Measurements from ENCODE around the gene PHF2. TPM values are rescaled to one million over a fixed set of nuclear protein-coding genes. Genes with fewer than 3 reads are reported as not detected.

Gene PHF2
- total and polyA plus RNA-seq, 2 of the 4 experiments (the other 2 are of a cell fraction), result 5.9 to 9.5 TPM

GRCh38 chr9:93595861-93596365, 19.5 kb downstream of the PHF2 start:
- Histone ChIP-seq H3K4me3 (ENCODE audit: insufficient read depth, low read depth, low read length) (no peak overlapping the region), H3K9ac (ENCODE audit: low read depth, low read length) (no peak overlapping the region), H2AK9ac (replicated peaks; ENCODE audit: low read depth, low read length, poor library complexity) (no peak overlapping the region), H3K18ac (ENCODE audit: low read depth, low read length) (no peak overlapping the region), H3K23ac (ENCODE audit: low read depth, low read length) (no peak overlapping the region), H3K27me3 (ENCODE audit: control insufficient read depth, insufficient read depth, low read length) (no peaks in the 10 kb centered on the region), H2BK20ac (ENCODE audit: low read depth, low read length) (no peak overlapping the region), H3K4ac (ENCODE audit: low read depth, low read length) (no peak overlapping the region), H3K4me1 (ENCODE audit: control insufficient read depth, insufficient read depth, low read length) (no peaks in the 10 kb centered on the region), H4K5ac (ENCODE audit: low read depth, low read length) (no peak overlapping the region), H2BK5ac (ENCODE audit: low read depth, low read length, poor library complexity, severe bottlenecking) (no peak overlapping the region), H3K56ac (ENCODE audit: extremely low read depth, insufficient read depth, low read length) (no peak overlapping the region), H2BK15ac (ENCODE audit: low read depth, low read length) (no peak overlapping the region), H2AFZ (replicated peaks; ENCODE audit: low read length, poor library complexity) (no peak overlapping the region), H3K27ac (ENCODE audit: insufficient read depth, low read length) (no peak overlapping the region), H3K79me1 (ENCODE audit: low read depth in 1 of 2, low read length in 2 of 2) (peaks cover 40 to 90% of the 10 kb centered on the region in 2 experiments), H2AK5ac (ENCODE audit: low read depth, low read length) (no peak overlapping the region), H4K8ac (ENCODE audit: low read depth in 2 of 2, low read length in 2 of 2) (no peak overlapping the region), H3K14ac (replicated peaks; ENCODE audit: low read depth, low read length) (no peak overlapping the region), H4K20me1 (ENCODE audit: insufficient read depth, low read length) (peaks cover 74% of the 10 kb centered on the region), H4K91ac (ENCODE audit: insufficient read depth, low read depth, low read length) (no peak overlapping the region), H2BK120ac (ENCODE audit: low read depth, low read length) (no peak overlapping the region), H3K9me1 (ENCODE audit: insufficient read depth, low read length) (peaks cover 32% of the 10 kb centered on the region), H3K36me3 (ENCODE audit: control insufficient read depth, insufficient read depth, low read length) (no peaks in the 10 kb centered on the region), H3K9me3 (ENCODE audit: control insufficient read depth, insufficient read depth, low read length) (no peaks in the 10 kb centered on the region), H3K4me2 (ENCODE audit: low read depth, low read length) (no peak overlapping the region)
- ATAC-seq (ENCODE audit: low read depth) (no peak), DNase-seq (no peak)
- in situ Hi-C loops (cut with MboI; ENCODE audit: low sequenced_read_pairs), result no loop called here
- BruUV-seq (replicated peaks), result no TSS peak
- intact Hi-C loops (cut with micrococcal nuclease), result no loop called here
- ChIA-PET CTCF (no interaction called here), POLR2A (ENCODE audit: unreplicated experiment) (no interaction called here)
- WGBS, 2 experiments (ENCODE audit: extremely low coverage in 2 of 2, insufficient read length in 1 of 2), result no CpG with 5 or more reads among the region's 5 CpGs
- dilution Hi-C loops (cut with HindIII; ENCODE audit: low sequenced_read_pairs, unreplicated experiment), result no loop called here
- no peak for TF ChIP-seq RCOR1 (IDR thresholded peaks at IDR 0.05; ENCODE audit: insufficient replicate concordance, low read length)
- no peak for TF ChIP-seq RFX5 (IDR thresholded peaks at IDR 0.05; ENCODE audit: low read depth, low read length)
- no peak for TF ChIP-seq ELK1 (IDR thresholded peaks at IDR 0.05; ENCODE audit: borderline replicate concordance, low read depth, low read length)
- no peak for TF ChIP-seq CEBPB (IDR thresholded peaks at IDR 0.05; ENCODE audit: low read depth, low read length)
- TF ChIP-seq NFE2L2 (IDR thresholded peaks at IDR 0.05; ENCODE audit: low read depth, low read length), result no peak
- TF ChIP-seq MAFK (IDR thresholded peaks at IDR 0.05; ENCODE audit: low read depth, low read length), result no peak
- TF ChIP-seq SMC3 (IDR thresholded peaks at IDR 0.05; ENCODE audit: low read depth, low read length), result no peak
- no peak for TF ChIP-seq RAD21 (IDR thresholded peaks at IDR 0.05; ENCODE audit: low read length)
